HL-60 (cell line): ENCODE data around the gene CNTN2.

Experiments used
- CTCF ChIP-seq: IDR thresholded peaks from one replicate; pipeline ENCODE4 v1.5.1; 2011; ENCODE audit warnings: low read length, control low read depth, inconsistent platforms; ENCODE audit not compliant: insufficient read depth
- POLR2AphosphoS5 ChIP-seq: IDR thresholded peaks from 2 replicates; pipeline ENCODE4 v1.6.1; 2012; ENCODE audit warnings: low read depth

DNA sequence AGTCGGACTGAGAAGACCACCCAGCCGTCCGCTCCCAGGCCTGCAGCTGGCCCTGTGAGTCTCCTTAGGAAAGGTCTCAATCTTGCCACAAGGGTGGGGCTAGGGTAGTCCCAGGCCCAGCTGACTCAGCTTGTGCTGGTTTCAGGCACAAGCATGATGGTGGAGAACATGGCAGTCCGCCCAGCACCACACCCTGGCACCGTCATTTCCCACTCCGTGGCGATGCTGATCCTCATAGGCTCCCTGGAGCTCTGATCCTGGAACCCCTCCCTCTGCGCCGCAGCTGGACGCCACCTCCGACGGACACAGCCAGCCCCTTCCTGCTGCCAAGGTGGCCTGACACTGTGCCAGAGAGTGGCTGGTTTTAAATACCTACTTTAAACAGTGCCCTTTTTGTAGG lies 30.5 kb downstream of the CNTN2 start:
- TF ChIP-seq CTCF (no peak), POLR2AphosphoS5 (no peak)
